ENCODE results near the gene ATP6V0C. TPM values are rescaled to one million over a fixed set of nuclear protein-coding genes. Genes with fewer than 3 reads are reported as not detected.
A peak's percentile ranks its signal among the peaks of the same experiment; 100 is the strongest.

ATP6V0C gene
- total and polyA plus RNA-seq, 2 experiments from 2014 or later: 81.4 to 375 TPM

- peaks cover 29% of the 10 kb centered on the region for H3K4me1 ChIP-seq (ENCODE audit: insufficient read depth)
- DNase-seq (ENCODE audit: low spot score): no peak
- H3K79me2 ChIP-seq: peaks cover 43% of the 10 kb centered on the region
- TF ChIP-seq EZH2phosphoT487 (IDR thresholded peaks at IDR 0.05; ENCODE audit: low read depth, severe bottlenecking, unreplicated experiment) (no peak), CTCF (IDR thresholded peaks at IDR 0.05; ENCODE audit: poor library complexity) (peak; percentile 15), EZH2 (IDR thresholded peaks at IDR 0.05; ENCODE audit: borderline replicate concordance) (no peak)
- H3K27me3 ChIP-seq: no peaks in the 10 kb centered on the region
- no peak overlapping the region for H3K4me3 ChIP-seq
- H3K9me2 ChIP-seq (replicated peaks; ENCODE audit: insufficient read depth): no peaks in the 10 kb centered on the region
- H3K4me2 ChIP-seq: peak overlapping the region; percentile 54
- no peaks in the 10 kb centered on the region for H3K36me3 ChIP-seq (replicated peaks; ENCODE audit: insufficient read depth, low read depth)
- H3K27ac ChIP-seq: peak overlapping the region; percentile 47
- no peak overlapping the region for H2AFZ ChIP-seq
- H3K9me3 ChIP-seq (ENCODE audit: low read depth): no peaks in the 10 kb centered on the region
- WGBS (ENCODE audit: low lambda C conversion rate, missing lambda C conversion rate): 66% methylated on average over 9 of the region's 9 CpGs
- peaks cover 10% of the 10 kb centered on the region for H4K20me1 ChIP-seq (ENCODE audit: insufficient read depth, poor library complexity, severe bottlenecking)
Observed at GRCh38 chr16:2524339-2524938, 10.7 kb downstream of the ATP6V0C start.

GRCh38 chr16:2526135-2526534 lies 12.4 kb downstream of the ATP6V0C start:
- Histone ChIP-seq H4K20me1 (ENCODE audit: insufficient read depth, poor library complexity, severe bottlenecking) (peaks cover 5% of the 10 kb centered on the region), H3K9me3 (ENCODE audit: low read depth) (no peaks in the 10 kb centered on the region), H3K79me2 (peaks cover 33% of the 10 kb centered on the region), H3K9me2 (replicated peaks; ENCODE audit: insufficient read depth) (no peaks in the 10 kb centered on the region), H2AFZ (no peak overlapping the region), H3K27ac (no peak overlapping the region), H3K4me1 (ENCODE audit: insufficient read depth) (peaks cover 21% of the 10 kb centered on the region), H3K4me2 (no peak overlapping the region), H3K4me3 (no peak overlapping the region), H3K36me3 (replicated peaks; ENCODE audit: insufficient read depth, low read depth) (no peaks in the 10 kb centered on the region), H3K27me3 (no peaks in the 10 kb centered on the region)
- DNase-seq (ENCODE audit: low spot score): no peak
- TF ChIP-seq EZH2 (IDR thresholded peaks at IDR 0.05; ENCODE audit: borderline replicate concordance) (no peak), CTCF (IDR thresholded peaks at IDR 0.05; ENCODE audit: poor library complexity) (no peak), EZH2phosphoT487 (IDR thresholded peaks at IDR 0.05; ENCODE audit: low read depth, severe bottlenecking, unreplicated experiment) (no peak)
- WGBS (ENCODE audit: low lambda C conversion rate, missing lambda C conversion rate): 93% methylated on average over 7 of the region's 8 CpGs

GRCh38 chr16:2527071-2527783 lies 13.5 kb downstream of the ATP6V0C start:
- H2AFZ ChIP-seq: no peak overlapping the region
- no peaks in the 10 kb centered on the region for H3K9me2 ChIP-seq (replicated peaks; ENCODE audit: insufficient read depth)
- no peaks in the 10 kb centered on the region for H3K9me3 ChIP-seq (ENCODE audit: low read depth)
- DNase-seq (ENCODE audit: low spot score): no peak
- no peak overlapping the region for H3K4me3 ChIP-seq
- peaks cover 21% of the 10 kb centered on the region for H3K4me1 ChIP-seq (ENCODE audit: insufficient read depth)
- peaks cover 5% of the 10 kb centered on the region for H4K20me1 ChIP-seq (ENCODE audit: insufficient read depth, poor library complexity, severe bottlenecking)
- WGBS (ENCODE audit: low lambda C conversion rate, missing lambda C conversion rate): 98% methylated on average over 12 of the region's 12 CpGs
- H3K27me3 ChIP-seq: no peaks in the 10 kb centered on the region
- H3K36me3 ChIP-seq (replicated peaks; ENCODE audit: insufficient read depth, low read depth): no peaks in the 10 kb centered on the region
- no peak overlapping the region for H3K27ac ChIP-seq
- H3K4me2 ChIP-seq: no peak overlapping the region
- H3K79me2 ChIP-seq: peaks cover 23% of the 10 kb centered on the region
- TF ChIP-seq EZH2phosphoT487 (IDR thresholded peaks at IDR 0.05; ENCODE audit: low read depth, severe bottlenecking, unreplicated experiment) (no peak), EZH2 (IDR thresholded peaks at IDR 0.05; ENCODE audit: borderline replicate concordance) (no peak), CTCF (IDR thresholded peaks at IDR 0.05; ENCODE audit: poor library complexity) (no peak)
